Esophagus muscularis mucosa (tissue), 2 donors: Measurements from ENCODE around the gene MAPK8IP3.

Experiments
- POLR2A ChIP-seq: fragments of 450-650 bp; IDR thresholded peaks from one replicate; pipeline ENCODE4 v1.6.1; 2017; ENCODE audit warnings: antibody characterized with exemption, moderate library complexity, mild to moderate bottlenecking, low read depth
- POLR2AphosphoS5 ChIP-seq, 2 donors: sonication (generic); formaldehyde crosslinking; IDR thresholded peaks; one replicate each; pipeline ENCODE4 v1.6.1; 2017; ENCODE audit warnings: antibody characterized with exemption in 2 of 2

DNA sequence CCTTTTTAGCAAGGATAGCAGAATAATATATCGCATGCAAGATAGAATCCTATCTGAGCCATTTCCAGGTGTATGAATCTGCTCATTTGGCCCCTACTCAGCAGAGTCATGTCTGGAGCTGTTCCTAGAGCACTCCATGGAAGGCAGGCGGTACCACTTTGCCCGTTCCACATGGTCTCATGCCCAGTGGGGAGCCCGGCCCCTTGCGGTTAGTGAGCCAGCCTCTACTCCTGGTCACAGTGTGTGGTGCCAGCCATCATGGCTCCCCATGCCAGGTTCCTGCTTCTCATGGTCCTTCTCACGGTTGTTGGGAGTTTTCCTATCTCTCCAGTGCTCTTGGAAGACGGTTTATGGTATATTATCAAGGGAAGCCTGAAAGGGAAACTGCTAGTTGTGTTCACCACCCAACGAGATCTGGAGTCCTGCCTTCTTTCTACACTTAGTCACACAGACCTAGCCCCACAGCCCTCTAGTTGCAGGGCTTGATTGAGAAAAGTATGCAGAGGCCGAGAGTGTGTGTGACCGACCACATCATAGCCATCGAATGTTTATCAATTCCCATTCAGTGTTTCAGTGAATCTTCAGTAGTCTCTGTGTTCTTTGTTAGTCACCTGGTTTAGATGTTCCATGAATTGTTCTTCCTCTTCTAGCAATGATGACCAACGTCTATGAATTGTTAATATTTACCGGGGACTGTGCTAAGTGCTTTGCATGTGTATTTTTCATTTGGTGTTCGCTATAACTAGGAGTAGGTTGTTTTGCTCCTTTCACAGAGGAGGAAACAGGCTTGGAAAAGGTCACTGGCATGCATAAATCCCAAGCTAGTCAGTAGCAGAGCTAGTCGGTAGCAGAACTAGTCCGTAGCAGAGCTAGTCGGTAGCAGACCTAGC, 18.3 kb upstream of the MAPK8IP3 start:
- TF ChIP-seq POLR2A (no peak), POLR2AphosphoS5 (IDR thresholded peaks at IDR 0.05) (no peak)
